Gastrocnemius medialis (tissue), 4 donors: ENCODE results near the gene PATJ.

Experiments used
- CTCF ChIP-seq, 5 experiments: fragments of 450-650 bp in 3 of 5; fragments of 200-600 bp in 2 of 5; sonication (generic) in 2 of 5; IDR thresholded peaks in 4 of 5; conservative IDR thresholded peaks in 1 of 5; 1 replicate in 4 of 5; 2 replicates in 1 of 5; pipeline ENCODE4 v1.5.1; 2016 to 2019; ENCODE audit warnings: antibody characterized with exemption in 5 of 5, mild to moderate bottlenecking in 3 of 5, moderate library complexity in 3 of 5
- POLR2A ChIP-seq, 2 donors: fragments of 450-650 bp; IDR thresholded peaks; one replicate each; pipeline ENCODE4 v1.6.1; 2017; ENCODE audit warnings: antibody characterized with exemption in 2 of 2, mild to moderate bottlenecking in 2 of 2, moderate library complexity in 2 of 2

GRCh38 chr1:61748566-61748965 lies 6.3 kb downstream of the PATJ start:
- TF ChIP-seq CTCF (IDR thresholded peaks at IDR 0.05 in 4 of 5, conservative IDR thresholded peaks at IDR 0.05 in 1 of 5) (no peak), POLR2A (IDR thresholded peaks at IDR 0.05) (no peak)
